GM21515 (cell line): ENCODE measurements around the gene NEXN.
A peak's percentile ranks its signal among the peaks of the same experiment; 100 is the strongest.
"Not testable (repeated sequence)": the region's sequence is repeated elsewhere in the genome, so short reads cannot be mapped to it uniquely, and the experiment has no call there.

Source experiments
- ATAC-seq: cut with Tn5 transposase; IDR thresholded peaks from one replicate; pipeline ENCODE4 v1.9.1; 2021; ENCODE audit not compliant: unreplicated experiment

Gene NEXN

GRCh38 chr1:77905603-77906002 lies 17.2 kb downstream of the NEXN start:
- ATAC-seq = no peak

- ATAC-seq = no peak
Measured at GRCh38 chr1:77906019-77906545, 17.7 kb downstream of the NEXN start.

GRCh38 chr1:77906624-77907023 lies 18.2 kb downstream of the NEXN start:
- no peak for ATAC-seq

- no peak for ATAC-seq
Measured at GRCh38 chr1:77910116-77910515, 21.7 kb downstream of the NEXN start.

- ATAC-seq = not testable (repeated sequence)
Measured at GRCh38 chr1:77918918-77919317, 30.5 kb downstream of the NEXN start.

- ATAC-seq = no peak
Measured at GRCh38 chr1:77925518-77925917, 37.1 kb downstream of the NEXN start.

- no peak for ATAC-seq
Measured at GRCh38 chr1:77925956-77926355, 37.5 kb downstream of the NEXN start.

- peak; percentile 54 for ATAC-seq
Measured at GRCh38 chr1:77926561-77927357, 38.3 kb downstream of the NEXN start.

- peak; percentile 21 for ATAC-seq
Measured at GRCh38 chr1:77927414-77927813, 39.0 kb downstream of the NEXN start.

GRCh38 chr1:77929806-77930205 lies 41.4 kb downstream of the NEXN start:
- ATAC-seq = no peak

- ATAC-seq = no peak
Measured at GRCh38 chr1:77938651-77939050, 50.2 kb downstream of the NEXN start.

GRCh38 chr1:77940921-77941570 lies 52.6 kb downstream of the NEXN start:
- ATAC-seq = no peak

- no peak for ATAC-seq
Measured at GRCh38 chr1:77942400-77943140, 54.1 kb downstream of the NEXN start.

- no peak for ATAC-seq
Measured at GRCh38 chr1:77945345-77945744, 56.9 kb downstream of the NEXN start.

GRCh38 chr1:77948841-77949424 lies 60.5 kb downstream of the NEXN start:
- ATAC-seq = no peak

GRCh38 chr1:77950873-77951272 lies 62.4 kb downstream of the NEXN start:
- peak; percentile 68 for ATAC-seq

GRCh38 chr1:77951328-77951727 lies 62.9 kb downstream of the NEXN start:
- no peak for ATAC-seq

- no peak for ATAC-seq
Measured at GRCh38 chr1:77953907-77954306, 65.5 kb downstream of the NEXN start.

GRCh38 chr1:77954521-77954920 lies 66.1 kb downstream of the NEXN start:
- no peak for ATAC-seq

- ATAC-seq = no peak
Measured at GRCh38 chr1:77955709-77956108, 67.3 kb downstream of the NEXN start.

- no peak for ATAC-seq
Measured at GRCh38 chr1:77956464-77956863, 68.0 kb downstream of the NEXN start.
